HCT116 (cell line): ENCODE data around the gene P4HA2.

ENCODE experiments used
- CEBPB ChIP-seq: IDR thresholded peaks from 2 replicates; pipeline ENCODE4 v1.6.1; 2012; ENCODE audit warnings: low read depth
- CTCF ChIP-seq, 3 experiments: fragments of 200-600 bp in 1 of 3; sonication (generic) in 1 of 3; IDR thresholded peaks in 2 of 3; conservative IDR thresholded peaks in 1 of 3; 2 replicates each; pipeline ENCODE4 v1.5.1; 2012 to 2017; ENCODE audit warnings: low read depth in 2 of 3, low read length in 2 of 3, antibody characterized with exemption in 1 of 3, borderline replicate concordance in 1 of 3, control low read depth in 1 of 3, mild to moderate bottlenecking in 1 of 3, mixed read lengths in 1 of 3, mixed run types in 1 of 3, moderate library complexity in 1 of 3; ENCODE audit not compliant: insufficient read depth in 1 of 3
- FOSL1 ChIP-seq: IDR thresholded peaks from 2 replicates; pipeline ENCODE4 v1.6.1; 2012; ENCODE audit warnings: low read depth
- MAX ChIP-seq: IDR thresholded peaks from 2 replicates; pipeline ENCODE4 v1.6.1; 2012

GRCh38 chr5:132261881-132262845, 34.5 kb upstream of the P4HA2 start:
- no peak for TF ChIP-seq FOSL1
- TF ChIP-seq CTCF (IDR thresholded peaks at IDR 0.05 in 2 of 3, conservative IDR thresholded peaks at IDR 0.05 in 1 of 3; ENCODE audit: borderline replicate concordance in 1 of 3, insufficient read depth in 1 of 3, low read depth in 2 of 3, low read length in 2 of 3), result no peak
- no peak for TF ChIP-seq MAX
- TF ChIP-seq CEBPB, result no peak
